ENCODE results near the gene ZNF621.

ZNF621 gene

DNA sequence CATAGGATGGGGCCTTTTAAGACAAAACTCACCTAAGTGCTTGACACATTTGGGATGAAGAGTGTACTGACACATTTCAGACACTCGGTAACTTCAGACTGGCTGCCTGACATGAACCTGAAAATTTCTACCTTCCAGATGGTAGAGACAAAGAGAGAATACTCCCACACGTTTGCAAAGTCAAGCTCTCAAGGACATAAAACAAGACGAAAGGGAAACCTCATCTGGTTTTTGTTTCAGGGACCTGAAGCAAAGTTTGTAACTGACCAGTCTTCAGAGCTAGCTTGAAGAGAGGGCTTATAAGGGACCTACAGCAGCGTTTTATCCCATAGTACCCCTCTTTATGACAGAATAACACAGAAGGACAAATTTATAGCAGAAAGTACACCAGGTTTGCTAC, 41.9 kb downstream of the ZNF621 start:
- H3K9me3 ChIP-seq (ENCODE audit: control insufficient read depth, insufficient read depth, low read depth, low read length): no peaks in the 10 kb centered on the region
- ChIA-PET CTCF (no interaction called here), POLR2A (no interaction called here)
- H3K36me3 ChIP-seq (ENCODE audit: control insufficient read depth in 2 of 2, insufficient read depth in 1 of 2, low read length in 2 of 2): no peaks in the 10 kb centered on the region
- H3K27ac ChIP-seq (ENCODE audit: extremely low read depth, low read depth, low read length): no peak overlapping the region
- no peaks in the 10 kb centered on the region for H3K4me1 ChIP-seq (ENCODE audit: control insufficient read depth, insufficient read depth, low read length)
- no peak for TF ChIP-seq ZBTB20 (tag by site-specific recombination; IDR thresholded peaks at IDR 0.05)
- TF ChIP-seq ZNF132 (tag by site-specific recombination; IDR thresholded peaks at IDR 0.05; ENCODE audit: borderline replicate concordance): no peak
- no peak for TF ChIP-seq ZNF548 (tag by site-specific recombination; IDR thresholded peaks at IDR 0.05)
- no peak for TF ChIP-seq ZNF701 (tag by site-specific recombination; IDR thresholded peaks at IDR 0.05)
- no peak for TF ChIP-seq ZBTB21 (tag by site-specific recombination; IDR thresholded peaks at IDR 0.05)
- no peak for TF ChIP-seq OVOL3 (tag by site-specific recombination; IDR thresholded peaks at IDR 0.05)
- no peak for TF ChIP-seq ZNF843 (tag by site-specific recombination; IDR thresholded peaks at IDR 0.05)
- TF ChIP-seq PBX3 (CRISPR knock-in tag; IDR thresholded peaks at IDR 0.05): no peak
- no peak for TF ChIP-seq ZNF391 (tag by site-specific recombination; IDR thresholded peaks at IDR 0.05; ENCODE audit: borderline replicate concordance, low read depth)
- TF ChIP-seq, protein P1, sequence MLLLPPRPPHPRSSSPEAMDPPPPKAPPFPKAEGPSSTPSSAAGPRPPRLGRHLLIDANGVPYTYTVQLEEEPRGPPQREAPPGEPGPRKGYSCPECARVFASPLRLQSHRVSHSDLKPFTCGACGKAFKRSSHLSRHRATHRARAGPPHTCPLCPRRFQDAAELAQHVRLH (tag by site-specific recombination; IDR thresholded peaks at IDR 0.05): no peak
- TF ChIP-seq, protein P2, sequence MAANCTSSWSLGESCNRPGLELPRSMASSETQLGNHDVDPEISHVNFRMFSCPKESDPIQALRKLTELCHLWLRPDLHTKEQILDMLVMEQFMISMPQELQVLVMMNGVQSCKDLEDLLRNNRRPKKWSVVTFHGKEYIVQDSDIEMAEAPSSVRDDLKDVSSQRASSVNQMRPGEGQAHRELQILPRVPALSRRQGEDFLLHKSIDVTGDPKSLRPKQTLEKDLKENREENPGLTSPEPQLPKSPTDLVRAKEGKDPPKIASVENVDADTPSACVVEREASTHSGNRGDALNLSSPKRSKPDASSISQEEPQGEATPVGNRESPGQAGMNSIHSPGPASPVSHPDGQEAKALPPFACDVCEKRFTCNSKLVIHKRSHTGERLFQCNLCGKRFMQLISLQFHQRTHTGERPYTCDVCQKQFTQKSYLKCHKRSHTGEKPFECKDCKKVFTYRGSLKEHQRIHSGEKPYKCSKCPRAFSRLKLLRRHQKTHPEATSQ (tag by site-specific recombination; IDR thresholded peaks at IDR 0.05): no peak
- no peak for TF ChIP-seq KLF10 (tag by site-specific recombination; IDR thresholded peaks at IDR 0.05)
- no peak for TF ChIP-seq YY2 (tag by site-specific recombination; IDR thresholded peaks at IDR 0.05)
- TF ChIP-seq, protein P3, sequence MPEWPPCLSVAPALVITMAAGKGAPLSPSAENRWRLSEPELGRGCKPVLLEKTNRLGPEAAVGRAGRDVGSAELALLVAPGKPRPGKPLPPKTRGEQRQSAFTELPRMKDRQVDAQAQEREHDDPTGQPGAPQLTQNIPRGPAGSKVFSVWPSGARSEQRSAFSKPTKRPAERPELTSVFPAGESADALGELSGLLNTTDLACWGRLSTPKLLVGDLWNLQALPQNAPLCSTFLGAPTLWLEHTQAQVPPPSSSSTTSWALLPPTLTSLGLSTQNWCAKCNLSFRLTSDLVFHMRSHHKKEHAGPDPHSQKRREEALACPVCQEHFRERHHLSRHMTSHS (tag by site-specific recombination; IDR thresholded peaks at IDR 0.05): no peak
- TF ChIP-seq HOXA7 (CRISPR knock-in tag; IDR thresholded peaks at IDR 0.05; ENCODE audit: borderline replicate concordance): no peak
- TF ChIP-seq ZNF521 (tag by site-specific recombination; IDR thresholded peaks at IDR 0.05): no peak
- TF ChIP-seq, protein P4, sequence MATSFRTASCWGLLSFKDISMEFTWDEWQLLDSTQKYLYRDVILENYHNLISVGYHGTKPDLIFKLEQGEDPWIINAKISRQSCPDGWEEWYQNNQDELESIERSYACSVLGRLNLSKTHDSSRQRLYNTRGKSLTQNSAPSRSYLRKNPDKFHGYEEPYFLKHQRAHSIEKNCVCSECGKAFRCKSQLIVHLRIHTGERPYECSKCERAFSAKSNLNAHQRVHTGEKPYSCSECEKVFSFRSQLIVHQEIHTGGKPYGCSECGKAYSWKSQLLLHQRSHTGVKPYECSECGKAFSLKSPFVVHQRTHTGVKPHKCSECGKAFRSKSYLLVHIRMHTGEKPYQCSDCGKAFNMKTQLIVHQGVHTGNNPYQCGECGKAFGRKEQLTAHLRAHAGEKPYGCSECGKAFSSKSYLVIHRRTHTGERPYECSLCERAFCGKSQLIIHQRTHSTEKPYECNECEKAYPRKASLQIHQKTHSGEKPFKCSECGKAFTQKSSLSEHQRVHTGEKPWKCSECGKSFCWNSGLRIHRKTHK (tag by site-specific recombination; IDR thresholded peaks at IDR 0.05): no peak
- TF ChIP-seq SP3 (tag by site-specific recombination; IDR thresholded peaks at IDR 0.05): no peak
- no peak overlapping the region for H3K4me3 ChIP-seq (ENCODE audit: low read depth, low read length)

DNA sequence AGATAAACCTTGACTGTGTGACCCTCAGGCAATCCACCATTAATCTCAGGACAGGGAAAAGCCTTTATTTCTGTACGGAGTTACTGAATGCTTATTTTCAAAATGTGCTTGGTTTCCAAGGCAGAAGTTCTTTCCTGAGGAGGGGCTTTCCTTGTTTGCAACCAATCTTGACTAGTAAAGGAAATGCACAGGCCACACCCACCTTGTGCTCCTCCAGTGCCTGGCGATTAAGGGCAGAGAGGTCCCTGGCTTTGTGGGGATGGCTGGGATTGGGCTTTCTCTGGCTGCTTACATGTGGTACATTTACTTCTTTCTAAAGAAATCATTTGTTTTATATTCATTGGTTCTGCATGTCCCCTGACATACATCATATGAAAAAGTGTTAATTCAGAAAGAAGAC, 47.8 kb downstream of the ZNF621 start:
- H3K4me3 ChIP-seq (ENCODE audit: low read depth, low read length): no peak overlapping the region
- POLR2A ChIA-PET: no interaction called here
- CTCF ChIA-PET: no interaction called here
- H3K9me3 ChIP-seq (ENCODE audit: control insufficient read depth, insufficient read depth, low read depth, low read length): no peaks in the 10 kb centered on the region
- H3K36me3 ChIP-seq (ENCODE audit: control insufficient read depth in 2 of 2, insufficient read depth in 1 of 2, low read length in 2 of 2): no peaks in the 10 kb centered on the region
- no peaks in the 10 kb centered on the region for H3K4me1 ChIP-seq (ENCODE audit: control insufficient read depth, insufficient read depth, low read length)
- no peak overlapping the region for H3K27ac ChIP-seq (ENCODE audit: extremely low read depth, low read depth, low read length)
- no peak for TF ChIP-seq ZNF354C (tag by site-specific recombination; IDR thresholded peaks at IDR 0.05; ENCODE audit: borderline replicate concordance, low read depth)
- TF ChIP-seq ZNF239 (tag by site-specific recombination; IDR thresholded peaks at IDR 0.05): no peak
- no peak for TF ChIP-seq ZNF223 (tag by site-specific recombination; IDR thresholded peaks at IDR 0.05)
- TF ChIP-seq REST (tag by site-specific recombination; IDR thresholded peaks at IDR 0.05): no peak
- TF ChIP-seq ZNF561 (tag by site-specific recombination; IDR thresholded peaks at IDR 0.05; ENCODE audit: borderline replicate concordance): no peak
- no peak for TF ChIP-seq ZNF184 (tag by site-specific recombination; IDR thresholded peaks at IDR 0.05)
- TF ChIP-seq ZNF530 (tag by site-specific recombination; IDR thresholded peaks at IDR 0.05; ENCODE audit: low read depth): no peak
